Gastroesophageal sphincter (tissue), 4 donors: ENCODE data around the gene CCDC146. TPM values are rescaled to one million over a fixed set of nuclear protein-coding genes. Genes with fewer than 3 reads are reported as not detected.
"Not testable (repeated sequence)": the region's sequence is repeated elsewhere in the genome, so short reads cannot be mapped to it uniquely, and the experiment has no call there.

ENCODE experiments used
- ATAC-seq: fragments of 150-250 bp; one replicate; pipeline ENCODE4 v1.9.1; 2016; ENCODE audit warnings: mild to moderate bottlenecking, moderate library complexity
- H3K27ac ChIP-seq, 4 donors: fragments of 200-600 bp; sonication (generic) in 3 of 4; 1 replicate in 3 of 4; 2 replicates in 1 of 4; pipeline ENCODE4 v1.5.1; 2016 to 2019
- H3K27me3 ChIP-seq: fragments of 200-600 bp; sonication (generic); one replicate; pipeline ENCODE4 v1.5.1; 2019
- H3K36me3 ChIP-seq, 2 donors: fragments of 200-600 bp; sonication (generic); one replicate each; pipeline ENCODE4 v1.5.1; 2019; ENCODE audit warnings: control low read depth in 1 of 2
- H3K4me1 ChIP-seq, 3 donors: fragments of 200-600 bp; sonication (generic); 1 replicate in 2 of 3; 2 replicates in 1 of 3; pipeline ENCODE4 v1.5.1; 2016 to 2019; ENCODE audit warnings: control low read depth in 2 of 3
- H3K4me3 ChIP-seq, 2 donors: fragments of 200-600 bp; sonication (generic); one replicate each; pipeline ENCODE4 v1.5.1; 2019; ENCODE audit warnings: mild to moderate bottlenecking in 1 of 2, moderate library complexity in 1 of 2
- H3K9me3 ChIP-seq, 3 donors: fragments of 200-600 bp; sonication (generic); one replicate each; pipeline ENCODE4 v1.5.1; 2017 to 2019; ENCODE audit warnings: control low read depth in 2 of 3
- CTCF ChIP-seq, 4 experiments: fragments of 200-600 bp in 2 of 4; fragments of 450-650 bp in 2 of 4; sonication (generic) in 1 of 4; IDR thresholded peaks; one replicate each; pipeline ENCODE4 v1.5.1; 2017 to 2019; ENCODE audit warnings: antibody characterized with exemption in 4 of 4, mild to moderate bottlenecking in 2 of 4, moderate library complexity in 2 of 4
- EP300 ChIP-seq: sonication (generic); formaldehyde crosslinking; IDR thresholded peaks from one replicate; pipeline ENCODE4 v1.6.1; 2017; ENCODE audit warnings: antibody characterized with exemption, mild to moderate bottlenecking
- POLR2A ChIP-seq, 2 donors: fragments of 450-650 bp; IDR thresholded peaks; one replicate each; pipeline ENCODE4 v1.6.1; 2017; ENCODE audit warnings: antibody characterized with exemption in 2 of 2, mild to moderate bottlenecking in 2 of 2, moderate library complexity in 1 of 2
- POLR2AphosphoS5 ChIP-seq: sonication (generic); formaldehyde crosslinking; IDR thresholded peaks from one replicate; pipeline ENCODE4 v1.6.1; 2017; ENCODE audit warnings: antibody characterized with exemption
- WGBS, 2 donors: methylation state at CpG; one replicate each; pipeline ENCODE4 v1.1.5; 2018; ENCODE audit warnings: low coverage in 1 of 2; 5-methylcytosine and 5-hydroxymethylcytosine counted together
- total RNA-seq, 4 donors: library from RNA; depleted of rRNA; stranded (reverse); fragments of >200 nt; gene quantifications; one replicate each; pipeline ENCODE4 v1.1.0, GENCODE V29; 2016

CCDC146 gene
- total RNA-seq, 4 donors from 2014 or later = 8.7 to 29.3 (median 20.1) TPM

- TF ChIP-seq POLR2A (IDR thresholded peaks at IDR 0.05) = no peak
- TF ChIP-seq EP300 = no peak
- TF ChIP-seq POLR2AphosphoS5 = no peak
- TF ChIP-seq CTCF (IDR thresholded peaks at IDR 0.05) = no peak
- Histone ChIP-seq H3K27ac (no peak overlapping the region), H3K27me3 (no peaks in the 10 kb centered on the region), H3K36me3 (no peaks in the 10 kb centered on the region), H3K4me3 (no peak overlapping the region), H3K9me3 (no peaks in the 10 kb centered on the region), H3K4me1 (peaks cover 0 to 4% (median 0%) of the 10 kb centered on the region in 3 donors)
- WGBS, 2 donors = 86 to 100% methylated on average over 2 to 4 of the region's 4 CpGs
- no peak for ATAC-seq
Measured at GRCh38 chr7:77222819-77223218, 100.4 kb downstream of the CCDC146 start.

GRCh38 chr7:77223261-77223660, 100.8 kb downstream of the CCDC146 start:
- no peaks in the 10 kb centered on the region for H3K9me3 ChIP-seq
- no peaks in the 10 kb centered on the region for H3K27me3 ChIP-seq
- H3K4me3 ChIP-seq = no peak overlapping the region
- H3K36me3 ChIP-seq = no peaks in the 10 kb centered on the region
- TF ChIP-seq EP300 = no peak
- TF ChIP-seq POLR2AphosphoS5 = no peak
- no peak for TF ChIP-seq CTCF (IDR thresholded peaks at IDR 0.05)
- TF ChIP-seq POLR2A (IDR thresholded peaks at IDR 0.05) = no peak
- ATAC-seq = no peak
- no peak overlapping the region for H3K27ac ChIP-seq
- peaks cover 0 to 4% (median 0%) of the 10 kb centered on the region in 3 donors for H3K4me1 ChIP-seq
- 66 to 94% methylated on average over 2 of the region's 2 CpGs for WGBS, 2 donors

- WGBS, 2 donors = 86 to 100% methylated on average over 1 of the region's 1 CpG
- H3K27me3 ChIP-seq = no peaks in the 10 kb centered on the region
- peaks cover 0 to 9% (median 0%) of the 10 kb centered on the region in 3 donors for H3K9me3 ChIP-seq
- no peaks in the 10 kb centered on the region for H3K36me3 ChIP-seq
- no peak overlapping the region for H3K27ac ChIP-seq
- peaks cover 0 to 4% (median 0%) of the 10 kb centered on the region in 3 donors for H3K4me1 ChIP-seq
- peak; percentile 13 for ATAC-seq
- H3K4me3 ChIP-seq = no peak overlapping the region
- TF ChIP-seq POLR2A (IDR thresholded peaks at IDR 0.05) (no peak), CTCF (IDR thresholded peaks at IDR 0.05) (no peak), EP300 (no peak), POLR2AphosphoS5 (no peak)
Measured at GRCh38 chr7:77226357-77226839, 104.0 kb downstream of the CCDC146 start.

- not testable (repeated sequence) for H3K27me3 ChIP-seq, H3K9me3 ChIP-seq, ATAC-seq, H3K36me3 ChIP-seq, H3K27ac ChIP-seq, H3K4me3 ChIP-seq
- peaks cover 0 to 11% (median 0%) of the 10 kb centered on the region in 3 donors for H3K4me1 ChIP-seq
Measured at GRCh38 chr7:77228795-77229194, 106.4 kb downstream of the CCDC146 start.

GRCh38 chr7:77232467-77232866, 110.1 kb downstream of the CCDC146 start:
- no peak for ATAC-seq
- WGBS, 2 donors = 38% methylated on average over 1 to 2 of the region's 2 CpGs
- H3K9me3 ChIP-seq = peaks cover 0 to 9% (median 0%) of the 10 kb centered on the region in 3 donors
- no peaks in the 10 kb centered on the region for H3K36me3 ChIP-seq
- peaks cover 0 to 11% (median 0%) of the 10 kb centered on the region in 3 donors for H3K4me1 ChIP-seq
- no peaks in the 10 kb centered on the region for H3K27me3 ChIP-seq
- H3K4me3 ChIP-seq = no peak overlapping the region
- TF ChIP-seq EP300 (no peak), POLR2A (IDR thresholded peaks at IDR 0.05) (no peak), CTCF (IDR thresholded peaks at IDR 0.05) (no peak), POLR2AphosphoS5 (no peak)
- no peak overlapping the region for H3K27ac ChIP-seq
